ENCODE measurements around the gene RNF182.
"Not testable (repeated sequence)": the region's sequence is repeated elsewhere in the genome, so short reads cannot be mapped to it uniquely, and the experiment has no call there.

Gene RNF182

DNA sequence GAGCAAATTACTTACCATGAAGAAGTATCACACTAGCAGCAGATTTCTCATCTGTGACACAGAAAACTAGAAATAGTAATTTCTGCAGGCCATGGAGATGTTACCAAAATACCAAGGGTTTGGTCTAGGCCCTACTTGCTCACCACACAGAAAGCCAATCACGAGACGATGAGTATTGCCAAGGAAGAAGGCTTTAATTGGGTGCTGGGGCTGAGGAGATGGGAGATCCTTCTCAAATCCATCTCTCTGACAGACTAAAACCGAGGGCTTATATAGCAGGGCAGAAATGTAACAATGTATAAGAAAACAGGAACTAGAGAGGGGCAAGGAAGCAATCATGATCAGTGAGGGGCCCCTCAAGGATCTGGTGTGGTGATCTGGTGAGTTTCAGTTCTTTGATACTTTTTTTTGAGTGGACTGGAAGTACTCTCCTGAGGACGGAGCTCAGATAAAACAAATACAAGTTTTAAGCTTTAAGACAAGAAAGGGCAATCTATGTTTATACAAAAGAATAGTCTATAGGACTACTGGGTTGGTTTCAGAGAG lies 40.9 kb downstream of the RNF182 start:
- no peak for DNase-seq (ENCODE audit: low spot score)

- no peak for DNase-seq (ENCODE audit: low spot score)
These were observed 46.6 kb downstream of the RNF182 start for GRCh38 chr6:13971303-13971702.

DNA sequence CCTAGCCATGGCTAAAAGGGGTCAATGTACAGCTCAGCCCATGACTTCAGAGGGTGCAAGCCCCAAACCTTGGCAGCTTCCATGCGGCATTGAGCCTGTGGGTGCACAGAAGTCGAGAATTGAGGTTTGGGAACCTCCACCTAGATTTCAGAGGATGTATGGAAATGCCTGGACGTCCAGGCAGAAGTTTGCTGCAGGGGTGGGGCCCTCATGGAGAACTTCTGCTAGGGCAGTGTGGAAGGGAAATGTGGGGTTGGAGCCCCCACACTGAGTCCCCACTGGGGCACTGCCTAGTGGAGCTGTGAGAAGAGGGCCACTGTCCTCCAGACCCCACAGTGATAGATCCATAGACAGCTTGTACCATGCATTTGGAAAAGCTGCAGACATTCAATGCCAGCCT lies 47.9 kb downstream of the RNF182 start:
- not testable (repeated sequence) for DNase-seq (ENCODE audit: low spot score)

GRCh38 chr6:13973422-13973821 lies 48.7 kb downstream of the RNF182 start:
- not testable (repeated sequence) for DNase-seq (ENCODE audit: low spot score)

- DNase-seq (ENCODE audit: low spot score), result no peak
These were observed 53.4 kb downstream of the RNF182 start for GRCh38 chr6:13978102-13978640.

- no peak for DNase-seq (ENCODE audit: low spot score)
These were observed 54.0 kb downstream of the RNF182 start for GRCh38 chr6:13978787-13979186.

DNA sequence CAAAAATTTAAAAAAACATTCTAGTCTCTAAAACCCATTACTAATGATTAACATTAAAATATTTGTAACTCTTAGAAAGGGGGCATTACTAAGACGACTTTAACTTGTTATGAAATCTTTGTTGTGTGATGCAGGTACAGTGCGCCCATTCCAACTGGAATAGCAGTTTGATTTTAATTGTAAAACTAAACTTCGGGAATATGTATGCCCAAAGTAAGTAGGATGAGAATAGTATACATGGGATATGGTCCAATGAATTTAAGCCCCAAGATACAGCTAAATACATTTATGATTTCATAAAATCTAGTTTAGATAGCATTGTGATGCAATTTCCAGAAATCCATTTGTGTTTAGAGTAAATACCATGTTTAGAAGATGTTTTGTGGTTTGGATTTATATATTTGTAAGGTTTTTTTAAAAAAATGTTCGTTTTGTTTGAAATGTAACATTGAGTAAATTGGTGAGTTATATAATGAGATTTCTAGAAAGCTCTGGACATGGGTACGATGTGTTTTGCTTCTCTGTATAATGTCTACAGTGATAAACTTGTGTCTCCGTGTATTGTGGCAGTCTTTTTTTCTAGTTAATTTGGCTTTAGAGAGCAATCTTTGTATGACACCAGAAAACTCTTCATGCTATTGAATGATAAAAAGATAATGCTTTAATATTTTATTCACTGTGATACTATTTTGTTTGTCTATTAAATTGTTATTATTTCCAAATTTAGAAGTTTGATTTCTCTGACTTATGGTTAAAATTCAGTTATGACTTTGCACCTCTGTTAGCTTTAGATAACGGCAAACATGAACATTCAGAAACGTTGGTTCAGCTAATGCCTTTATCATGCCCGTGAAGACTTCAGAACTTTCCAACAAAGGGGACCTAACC lies 54.8 kb downstream of the RNF182 start:
- no peak for DNase-seq (ENCODE audit: low spot score)

DNA sequence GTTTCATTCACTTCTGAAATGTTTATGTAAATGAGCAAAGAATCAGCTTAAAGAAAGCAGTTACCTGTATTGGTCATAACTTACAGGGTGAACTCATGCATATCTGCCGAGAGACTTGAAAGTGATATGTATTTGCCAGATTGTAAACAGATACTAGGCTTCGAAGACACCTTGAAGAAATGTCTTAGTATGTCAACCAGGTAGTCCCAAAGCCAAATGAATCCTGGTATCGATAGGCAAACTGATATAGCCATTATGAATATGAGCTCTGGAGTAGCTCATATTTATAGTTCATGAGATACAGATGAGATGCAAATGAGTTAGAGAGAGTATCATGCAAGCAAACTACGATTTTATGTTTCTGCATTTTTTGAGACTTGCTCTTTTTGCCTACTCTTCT lies 55.8 kb downstream of the RNF182 start:
- no peak for DNase-seq (ENCODE audit: low spot score)

- peak; percentile 16 for DNase-seq (ENCODE audit: low spot score)
These were observed 61.0 kb downstream of the RNF182 start for GRCh38 chr6:13985663-13986325.

DNA sequence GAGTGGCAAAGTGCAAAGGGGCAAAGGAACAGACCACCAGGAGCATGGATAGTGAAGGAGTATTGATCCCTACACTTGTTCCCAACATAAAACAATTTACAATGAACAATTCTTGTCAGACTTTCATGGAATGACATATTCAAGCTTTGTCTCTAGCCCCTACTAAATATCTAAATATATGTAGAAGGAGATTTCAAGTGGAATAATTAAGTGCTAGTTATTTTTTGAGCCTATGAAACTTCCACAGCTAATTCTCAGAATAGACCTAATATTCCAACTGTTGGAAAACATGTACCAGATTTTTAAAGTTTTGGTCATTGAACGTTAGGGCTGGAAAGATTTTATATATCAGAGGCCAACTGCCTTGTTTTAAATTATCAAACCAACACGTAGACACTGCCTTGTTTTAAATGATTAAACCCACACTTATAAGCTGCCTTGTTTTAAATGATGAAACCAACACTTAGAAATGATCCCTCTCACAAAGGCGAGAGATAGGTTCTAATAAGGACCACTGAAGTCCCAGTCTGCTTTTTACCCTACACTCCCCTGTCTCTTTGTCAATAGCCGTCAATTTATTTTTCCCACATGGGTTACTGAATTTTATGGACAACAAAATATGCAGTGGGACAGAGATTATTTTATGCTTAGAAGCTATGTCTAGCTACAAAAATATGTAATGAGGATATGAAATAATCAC lies 62.1 kb downstream of the RNF182 start:
- no peak for DNase-seq (ENCODE audit: low spot score)

GRCh38 chr6:13987400-13987865 lies 62.7 kb downstream of the RNF182 start:
- no peak for DNase-seq (ENCODE audit: low spot score)

GRCh38 chr6:13988049-13988738 lies 63.4 kb downstream of the RNF182 start:
- DNase-seq (ENCODE audit: low spot score), result no peak

DNA sequence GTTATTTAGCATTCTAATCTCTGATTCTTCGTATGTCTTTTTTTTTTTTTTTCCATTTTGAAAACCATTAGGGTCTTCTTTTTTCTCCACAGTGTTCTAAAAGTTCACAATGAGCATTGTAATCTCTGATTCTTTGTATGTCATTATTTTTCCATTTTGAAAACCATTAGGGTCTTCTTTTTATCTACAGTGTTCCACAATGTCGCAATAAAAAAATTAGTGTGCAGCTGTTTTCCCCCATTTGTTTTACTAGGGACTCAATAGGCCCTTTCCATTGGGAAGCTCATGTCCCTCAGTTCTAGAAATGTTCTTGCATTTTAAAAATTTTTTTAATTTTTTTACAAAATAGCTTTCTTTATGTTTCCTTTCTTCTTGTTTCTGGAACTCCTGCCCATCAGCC lies 64.2 kb downstream of the RNF182 start:
- no peak for DNase-seq (ENCODE audit: low spot score)

DNA sequence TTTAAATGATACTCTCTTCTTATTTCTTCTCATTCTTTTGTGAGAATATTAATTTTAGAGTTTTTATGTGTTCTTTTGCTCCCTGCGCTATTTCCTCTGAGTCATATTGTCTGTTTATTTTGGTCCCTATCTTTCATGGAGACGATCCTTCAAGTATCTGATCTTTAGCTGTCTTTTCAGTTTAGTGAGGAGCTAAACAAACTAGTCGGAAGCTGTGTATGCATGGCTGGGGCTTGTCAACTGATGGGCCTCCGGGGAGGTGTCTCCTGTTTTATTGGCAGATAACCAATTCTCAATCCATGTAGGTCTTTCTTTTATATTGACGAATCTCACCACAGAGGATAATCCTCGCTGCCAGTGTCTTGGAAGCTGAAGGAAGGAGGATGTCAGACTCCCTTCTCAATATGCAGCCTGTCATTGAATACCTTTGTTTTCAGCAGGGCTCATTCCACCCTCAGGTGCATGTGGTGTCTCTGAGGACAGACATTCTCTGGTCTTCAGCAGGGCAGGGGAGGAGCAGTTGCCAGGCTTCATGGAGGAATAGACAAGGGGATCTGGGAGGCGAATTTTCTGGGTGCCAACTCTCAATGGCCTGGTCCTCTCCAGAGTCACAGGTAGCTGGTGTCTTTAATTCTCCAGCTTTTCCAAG lies 64.9 kb downstream of the RNF182 start:
- no peak for DNase-seq (ENCODE audit: low spot score)

DNA sequence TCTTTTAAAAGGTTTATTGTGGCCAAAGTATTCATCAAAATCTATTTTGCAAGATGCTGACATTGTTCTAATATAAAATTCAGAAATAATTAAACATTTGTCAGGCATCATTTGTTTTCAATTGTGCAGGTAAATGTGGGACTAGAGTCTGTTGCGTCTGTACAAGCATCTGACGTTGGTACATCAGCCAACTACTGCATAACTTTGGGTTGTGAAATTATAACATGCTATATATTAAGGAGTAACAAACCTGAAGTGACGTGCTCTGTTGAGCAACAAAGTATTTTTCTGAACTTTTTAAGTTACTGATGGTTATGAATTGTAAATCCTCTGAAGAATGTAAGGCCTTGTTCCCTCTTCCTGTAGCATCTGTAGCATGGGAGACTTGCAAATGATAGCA lies 66.0 kb downstream of the RNF182 start:
- no peak for DNase-seq (ENCODE audit: low spot score)

DNA sequence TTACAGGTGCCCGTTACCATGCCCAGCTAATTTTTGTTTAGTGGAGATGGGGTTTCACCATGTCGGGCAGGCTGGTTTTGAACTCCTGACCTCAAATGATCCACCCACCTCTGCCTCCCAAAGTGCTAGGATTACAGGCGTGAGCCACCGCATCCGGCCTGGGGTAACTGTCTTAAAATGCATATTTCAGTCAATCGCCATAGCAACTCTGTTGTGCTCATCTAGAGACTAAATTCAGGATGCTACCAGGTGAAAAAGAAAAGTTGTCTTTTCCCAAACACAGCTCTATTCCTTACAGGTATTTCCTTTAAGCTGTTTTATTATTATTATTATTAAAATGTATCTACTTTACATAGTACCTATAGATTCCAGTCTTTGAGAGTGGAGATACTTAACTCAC lies 66.6 kb downstream of the RNF182 start:
- DNase-seq (ENCODE audit: low spot score), result no peak

GRCh38 chr6:13992417-13993055 lies 67.8 kb downstream of the RNF182 start:
- DNase-seq (ENCODE audit: low spot score), result no peak

DNA sequence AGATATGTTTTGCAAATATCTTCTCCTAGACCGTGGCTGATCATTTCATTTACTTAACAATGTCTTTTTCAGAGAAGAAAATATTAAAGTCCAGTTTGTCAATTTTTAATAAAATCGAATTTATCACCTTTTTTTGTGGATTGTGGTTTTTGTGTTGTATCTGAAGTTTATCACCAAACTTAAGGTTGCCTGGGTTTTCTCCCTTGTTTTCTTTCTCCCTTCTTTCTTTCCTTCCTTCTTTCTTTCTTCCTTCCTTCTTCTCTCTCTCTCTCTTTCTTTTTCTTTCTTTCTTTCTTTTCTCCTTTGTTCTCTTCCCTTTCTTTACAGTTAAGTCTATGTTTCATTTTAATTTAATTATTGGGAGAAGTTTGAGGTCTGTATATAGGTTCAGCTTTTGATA lies 68.7 kb downstream of the RNF182 start:
- no peak for DNase-seq (ENCODE audit: low spot score)

DNA sequence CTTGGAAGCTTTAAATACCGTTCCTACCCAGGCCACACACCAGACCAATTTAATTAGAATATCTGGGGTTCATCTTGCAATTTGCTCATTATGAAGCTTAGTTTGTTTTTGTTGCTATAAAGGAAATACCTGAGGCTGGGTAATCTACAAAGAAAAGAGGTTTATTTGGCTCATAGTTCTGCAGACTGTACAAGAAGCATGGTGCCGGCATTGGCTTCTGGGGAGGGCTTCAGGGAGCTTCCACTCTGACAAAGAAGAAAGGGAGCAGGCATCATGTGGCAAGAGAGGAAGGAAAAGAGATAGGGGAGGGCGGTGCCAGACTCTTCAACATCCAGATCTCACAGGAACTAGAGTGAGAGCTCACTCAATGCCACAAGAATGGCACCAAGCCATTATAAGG lies 73.6 kb downstream of the RNF182 start:
- DNase-seq (ENCODE audit: low spot score), result no peak

GRCh38 chr6:14000901-14001300 lies 76.1 kb downstream of the RNF182 start:
- DNase-seq (ENCODE audit: low spot score), result no peak

Measured in globus pallidus (tissue), 1 donor.